ENCODE results near the gene SCN11A.
"Not testable (repeated sequence)": the region's sequence is repeated elsewhere in the genome, so short reads cannot be mapped to it uniquely, and the experiment has no call there.

SCN11A gene

GRCh38 chr3:39065197-39065596 lies 13.5 kb upstream of the SCN11A start:
- DNase-seq (ENCODE audit: low read depth in 2 of 2), result no peak

GRCh38 chr3:39064646-39065045 lies 12.9 kb upstream of the SCN11A start:
- DNase-seq (ENCODE audit: low read depth in 2 of 2), result no peak

- DNase-seq (ENCODE audit: low read depth in 2 of 2), result no peak
These were observed 11.4 kb upstream of the SCN11A start for GRCh38 chr3:39063143-39063542.

- no peak for DNase-seq (ENCODE audit: low read depth in 2 of 2)
These were observed 10.4 kb upstream of the SCN11A start for GRCh38 chr3:39062180-39062579.

DNA sequence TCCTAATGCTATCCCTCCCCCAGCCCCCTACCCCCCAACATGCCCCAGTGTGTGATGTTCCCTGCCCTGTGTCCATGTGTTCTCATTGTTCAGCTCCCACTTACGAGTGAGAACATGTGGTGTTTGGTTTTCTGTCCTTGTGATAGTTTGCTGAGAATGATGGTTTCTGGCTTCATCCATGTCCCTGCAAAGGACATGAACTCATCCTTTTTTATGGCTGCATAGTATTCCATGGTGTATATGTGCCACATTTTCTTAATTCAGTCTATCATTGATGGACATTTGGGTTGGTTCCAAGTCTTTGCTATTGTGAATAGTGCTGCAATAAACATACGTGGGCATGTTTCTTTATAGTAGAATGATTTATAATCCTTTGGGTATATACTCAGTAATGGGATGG lies 9.5 kb upstream of the SCN11A start:
- not testable (repeated sequence) for DNase-seq (ENCODE audit: low read depth in 2 of 2)

DNA sequence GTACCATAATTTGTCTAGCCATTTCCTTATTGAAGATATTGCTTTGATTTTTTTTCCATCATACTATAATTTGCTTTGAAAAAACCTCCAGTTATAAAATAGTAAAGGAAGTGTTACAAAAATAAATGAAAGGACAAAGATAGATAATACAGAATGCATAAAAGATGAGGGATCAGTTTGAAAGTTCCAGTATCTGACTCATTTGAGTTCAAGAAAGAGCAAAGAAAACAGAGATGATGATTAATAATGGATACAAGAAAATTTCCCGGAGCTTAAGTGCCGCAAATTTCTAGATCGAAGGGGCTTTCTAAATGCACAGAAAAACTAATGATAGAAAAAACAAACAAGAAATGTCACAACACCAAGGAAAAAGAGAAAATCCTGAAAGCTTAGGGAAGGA lies 4.4 kb upstream of the SCN11A start:
- no peak for DNase-seq (ENCODE audit: low read depth in 2 of 2)

DNA sequence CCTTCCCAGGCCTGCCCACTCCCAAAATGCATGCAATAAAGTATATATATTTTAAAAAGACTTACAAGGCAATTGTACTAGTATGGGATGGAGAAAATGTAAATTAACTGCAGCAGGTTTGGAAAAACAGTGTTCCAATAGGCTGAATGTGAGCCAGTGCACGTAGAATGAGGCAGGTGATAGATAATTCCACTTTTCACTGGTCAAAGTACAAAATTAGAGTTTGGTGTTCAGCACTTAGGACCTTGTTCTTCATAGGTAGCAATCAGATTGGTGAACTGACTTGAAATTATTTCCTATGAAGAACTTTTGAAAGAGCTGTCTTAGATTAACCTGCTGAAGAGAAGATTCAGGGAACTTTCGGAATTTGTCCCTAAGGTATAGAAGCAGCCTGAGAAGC lies 2.0 kb upstream of the SCN11A start:
- DNase-seq (ENCODE audit: low read depth in 2 of 2), result no peak

DNA sequence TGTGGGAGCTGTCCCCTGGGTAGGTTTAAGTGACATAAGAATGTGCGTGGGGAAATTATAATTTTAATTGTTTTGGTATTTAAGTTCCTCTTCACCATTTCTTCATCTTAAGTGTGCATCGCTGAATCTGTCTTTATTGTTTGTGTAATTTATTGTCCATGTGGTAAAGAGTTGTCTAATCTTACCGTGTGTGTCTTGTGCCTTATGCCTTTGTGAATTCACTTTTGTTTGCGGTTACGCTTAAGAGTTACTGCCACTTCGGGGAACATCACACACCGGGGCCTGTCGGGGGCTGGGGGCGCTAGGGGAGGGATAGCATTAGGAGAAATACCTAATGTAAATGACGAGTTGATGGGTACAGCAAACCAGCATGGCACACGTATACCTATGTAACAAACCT lies 839 bp upstream of the SCN11A start:
- DNase-seq (ENCODE audit: low read depth in 2 of 2), result no peak

DNA sequence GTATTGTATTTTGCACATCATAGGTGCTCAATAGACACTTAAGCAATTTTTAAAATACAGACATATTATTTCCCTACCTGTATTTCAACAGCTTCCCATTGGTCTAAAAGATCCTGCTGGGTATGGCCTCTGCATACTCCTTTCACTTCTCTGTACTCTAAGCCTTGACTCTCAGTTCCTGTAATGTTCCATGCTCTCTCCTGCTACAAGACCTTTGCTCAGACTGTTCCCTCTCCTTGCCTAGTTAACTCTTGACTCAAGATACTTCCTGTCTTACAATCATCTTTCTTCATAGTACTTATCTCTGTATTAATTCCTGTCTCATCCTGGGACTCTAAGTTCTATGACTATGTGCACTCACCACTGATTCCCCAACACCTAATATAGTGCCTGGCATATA lies 1.7 kb downstream of the SCN11A start:
- DNase-seq (ENCODE audit: low read depth in 2 of 2), result no peak

GRCh38 chr3:39038165-39038564 lies 13.6 kb downstream of the SCN11A start:
- no peak for DNase-seq (ENCODE audit: low read depth in 2 of 2)

DNA sequence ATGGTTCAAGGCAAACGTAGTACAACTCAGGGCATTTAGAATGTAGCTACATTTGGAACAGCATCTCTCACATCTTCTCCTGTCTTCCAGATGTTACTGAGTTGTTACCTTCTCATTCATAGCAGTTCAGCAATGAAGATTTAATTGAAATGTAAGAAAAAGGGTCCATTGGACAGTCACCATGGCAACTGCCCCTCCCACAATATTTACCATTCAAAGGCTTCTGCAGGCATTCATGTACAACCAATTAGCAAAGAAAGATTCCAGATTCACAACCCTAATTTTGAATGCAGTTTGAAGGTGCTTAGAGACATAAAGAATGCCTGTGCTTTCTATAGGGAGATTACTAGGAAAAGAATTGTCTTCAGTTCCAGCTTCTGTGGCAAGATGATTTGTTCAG lies 22.2 kb downstream of the SCN11A start:
- no peak for DNase-seq (ENCODE audit: low read depth in 2 of 2)

DNA sequence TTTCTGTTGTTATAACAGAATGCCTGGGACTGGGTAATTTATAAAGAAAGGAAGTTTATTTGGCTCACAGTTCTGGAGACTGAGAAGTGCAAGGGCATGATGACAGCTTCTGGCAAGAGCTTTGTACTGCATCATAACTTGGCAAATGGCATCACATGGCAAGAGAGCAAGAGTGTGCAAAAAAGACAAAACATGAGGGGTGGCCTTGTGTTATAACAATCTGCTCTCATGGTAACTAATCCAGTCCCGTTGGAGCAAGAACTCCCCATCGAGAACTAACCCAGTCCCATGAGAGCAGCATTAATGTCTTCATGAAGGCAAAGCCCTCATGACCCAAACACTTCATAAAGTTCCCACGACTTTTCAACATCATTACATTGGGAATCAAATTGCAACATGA lies 23.2 kb downstream of the SCN11A start:
- no peak for DNase-seq (ENCODE audit: low read depth in 2 of 2)

- DNase-seq (ENCODE audit: low read depth in 2 of 2), result no peak
These were observed 26.3 kb downstream of the SCN11A start for GRCh38 chr3:39025222-39025970.

- no peak for DNase-seq (ENCODE audit: low read depth in 2 of 2)
These were observed 27.2 kb downstream of the SCN11A start for GRCh38 chr3:39024497-39024896.

- no peak for DNase-seq (ENCODE audit: low read depth in 2 of 2)
These were observed 29.5 kb downstream of the SCN11A start for GRCh38 chr3:39022286-39022630.

GRCh38 chr3:39021465-39022285 lies 30.1 kb downstream of the SCN11A start:
- DNase-seq (ENCODE audit: low read depth in 2 of 2), result no peak

DNA sequence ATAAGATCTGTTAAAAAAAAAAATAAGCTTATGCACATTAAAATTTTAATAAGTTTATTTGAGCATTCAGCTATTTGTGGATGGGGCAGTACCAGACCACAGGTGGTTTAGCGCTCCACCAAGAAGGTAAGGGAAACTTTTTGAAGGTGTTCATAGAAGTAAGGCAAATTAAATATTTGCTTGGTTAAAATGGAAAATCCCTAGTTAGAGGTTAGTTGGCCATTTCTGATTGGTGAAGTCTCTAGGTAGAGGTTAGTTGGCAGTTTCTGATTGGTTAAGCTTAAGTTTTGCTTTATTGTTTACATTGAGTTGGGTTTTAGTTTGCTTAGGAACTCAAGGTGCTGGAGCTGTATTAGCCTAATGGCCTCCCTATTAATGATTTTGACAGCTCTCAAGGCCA lies 30.7 kb downstream of the SCN11A start:
- no peak for DNase-seq (ENCODE audit: low read depth in 2 of 2)

DNA sequence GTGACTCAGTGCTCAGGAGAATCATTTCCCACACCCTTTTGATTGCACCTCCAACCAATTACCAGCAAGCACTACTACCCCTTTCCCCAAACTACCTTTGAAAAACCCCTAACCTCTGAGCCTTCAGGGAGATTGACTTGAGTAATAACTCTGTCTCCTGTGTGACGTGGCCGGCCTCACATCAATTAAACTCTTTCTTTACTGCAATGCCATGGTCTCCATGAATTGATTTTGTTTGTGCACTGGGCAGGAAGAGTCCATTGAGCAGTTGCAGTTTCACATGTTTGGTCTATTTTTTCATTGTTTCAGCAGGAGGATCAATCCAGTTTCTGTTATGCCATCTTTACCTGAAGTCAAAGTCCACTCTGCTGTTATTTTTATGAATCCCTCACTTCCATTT lies 32.4 kb downstream of the SCN11A start:
- DNase-seq (ENCODE audit: low read depth in 2 of 2), result no peak

DNA sequence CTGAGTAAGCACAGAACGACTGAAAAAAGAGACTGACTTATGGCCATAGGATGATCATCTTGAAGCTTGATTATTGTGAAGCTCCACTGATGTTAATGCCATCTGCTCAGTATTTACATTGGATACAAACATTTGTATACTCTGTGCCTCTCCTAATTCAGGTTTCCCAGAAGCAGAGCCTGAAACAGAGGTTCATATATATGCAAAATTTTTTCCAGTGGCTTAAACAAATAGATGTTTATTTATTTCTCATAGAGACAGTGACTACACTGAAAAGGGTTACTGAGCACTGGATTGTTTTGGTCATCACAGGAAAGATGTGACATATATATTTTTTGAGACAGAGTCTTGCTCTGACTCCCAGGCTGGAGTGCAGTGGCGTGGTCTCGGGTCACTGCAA lies 36.3 kb downstream of the SCN11A start:
- no peak for DNase-seq (ENCODE audit: low read depth in 2 of 2)

- no peak for DNase-seq (ENCODE audit: low read depth in 2 of 2)
These were observed 37.7 kb downstream of the SCN11A start for GRCh38 chr3:39013921-39014509.

DNA sequence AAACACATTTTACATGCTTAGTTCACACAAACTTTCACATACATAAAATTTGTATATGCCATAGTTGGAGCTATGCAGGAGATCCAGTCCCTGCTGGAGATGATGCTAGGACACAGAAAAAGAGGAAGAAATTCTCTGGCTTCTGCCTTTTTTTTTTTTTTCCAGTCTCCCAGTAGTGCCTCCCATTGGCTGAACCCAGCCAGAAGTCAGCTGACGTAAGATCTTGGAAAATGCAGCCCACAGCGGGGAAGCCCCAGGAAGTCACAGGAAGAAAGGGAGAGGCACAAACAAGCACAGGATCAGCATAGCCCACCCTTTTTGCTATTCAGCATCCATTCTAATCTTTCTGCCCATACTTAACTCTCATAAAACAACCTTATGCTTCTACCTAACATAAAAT lies 38.5 kb downstream of the SCN11A start:
- DNase-seq (ENCODE audit: low read depth in 2 of 2), result no peak

DNA sequence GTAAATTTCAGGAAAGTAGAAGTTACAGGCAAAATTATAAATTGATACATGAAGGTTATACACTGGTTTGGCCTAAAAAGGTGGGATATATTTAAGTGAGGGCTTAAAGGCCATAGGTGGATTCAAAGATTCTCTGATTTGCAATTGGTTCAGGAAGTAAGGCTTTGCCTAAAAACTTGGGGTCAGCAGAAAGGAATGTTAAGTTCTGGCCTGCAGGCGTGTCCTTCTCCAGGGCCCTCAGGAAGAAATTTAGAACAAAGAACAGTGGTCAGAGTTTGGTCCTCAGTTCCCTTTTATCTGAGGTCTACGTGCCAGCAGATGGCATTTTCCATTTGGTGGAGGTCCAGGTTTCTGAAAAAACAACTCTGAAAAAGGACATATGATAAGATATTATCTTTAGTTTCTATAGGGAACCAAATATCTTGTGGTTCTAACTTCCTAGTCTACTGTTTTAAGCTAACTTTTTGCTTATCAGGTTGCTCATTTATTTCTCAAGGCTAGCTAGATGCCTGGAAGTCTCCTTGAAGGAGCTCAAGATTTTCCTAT lies 40.5 kb downstream of the SCN11A start:
- no peak for DNase-seq (ENCODE audit: low read depth in 2 of 2)

DNA sequence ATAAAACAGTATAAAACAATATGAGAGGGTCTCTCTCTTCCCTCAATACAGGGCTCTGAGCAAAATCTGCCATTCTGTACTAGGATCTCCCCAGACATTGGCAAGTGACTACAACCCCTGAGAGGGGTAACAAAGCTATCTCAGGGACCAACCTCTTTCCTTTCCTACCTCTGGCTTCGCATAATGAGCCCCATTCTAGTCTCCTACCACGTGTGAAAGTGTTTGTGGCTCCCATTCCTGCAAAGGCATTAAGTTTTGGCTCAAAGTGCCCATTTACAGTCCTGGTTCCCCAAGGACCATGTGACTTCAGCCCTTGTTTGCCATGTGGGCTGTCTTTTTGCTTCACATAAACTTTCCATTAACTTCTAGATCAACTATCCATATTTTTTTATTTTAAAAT lies 46.4 kb downstream of the SCN11A start:
- DNase-seq (ENCODE audit: low read depth in 2 of 2), result no peak
